Small intestine (tissue), 7 donors: Measurements from ENCODE around the gene TRAF2. TPM values are rescaled to one million over a fixed set of nuclear protein-coding genes. Genes with fewer than 3 reads are reported as not detected.
A peak's percentile ranks its signal among the peaks of the same experiment; 100 is the strongest.
"Not testable (repeated sequence)": the region's sequence is repeated elsewhere in the genome, so short reads cannot be mapped to it uniquely, and the experiment has no call there.

ENCODE experiments used
- DNase-seq, 2 donors: peaks; one replicate each; pipeline versions ENCODE4 v3.0.0 to v3.0.0-alpha.2; 2013
- FAIRE-seq: peaks from 2 replicates; lab custom pipeline; 2012; peaks lifted over from hg19 to GRCh38; lab: Jason Lieb, UNC
- H3K27ac ChIP-seq, 3 donors: one replicate each; pipeline ENCODE4 v1.5.1; 2013; ENCODE audit warnings: low read length in 2 of 3, mild to moderate bottlenecking in 2 of 3, control low read depth in 1 of 3, inconsistent platforms in 1 of 3, low read depth in 1 of 3, moderate library complexity in 1 of 3
- H3K27me3 ChIP-seq, 3 donors: one replicate each; pipeline ENCODE4 v1.6.1; 2013; ENCODE audit warnings: low read length in 3 of 3, inconsistent platforms in 1 of 3; ENCODE audit not compliant: control insufficient read depth in 3 of 3, insufficient read depth in 3 of 3
- H3K36me3 ChIP-seq, 3 donors: one replicate each; pipeline ENCODE4 v1.6.1; 2013; ENCODE audit warnings: low read length in 3 of 3, inconsistent platforms in 1 of 3, low read depth in 1 of 3, mild to moderate bottlenecking in 1 of 3, moderate library complexity in 1 of 3; ENCODE audit not compliant: control insufficient read depth in 3 of 3, insufficient read depth in 2 of 3
- H3K4me1 ChIP-seq, 3 donors: one replicate each; pipeline ENCODE4 v1.6.1; 2013; ENCODE audit warnings: low read length in 2 of 3, inconsistent platforms in 1 of 3, low read depth in 1 of 3, mild to moderate bottlenecking in 1 of 3, moderate library complexity in 1 of 3; ENCODE audit not compliant: control insufficient read depth in 3 of 3, insufficient read depth in 2 of 3
- H3K4me3 ChIP-seq, 3 donors: one replicate each; pipeline ENCODE4 v1.5.1; 2013; ENCODE audit warnings: low read length in 3 of 3, control low read depth in 1 of 3, inconsistent platforms in 1 of 3, low read depth in 1 of 3, mild to moderate bottlenecking in 1 of 3, moderate library complexity in 1 of 3
- H3K9me3 ChIP-seq, 2 donors: one replicate each; pipeline ENCODE4 v1.6.1; 2013; ENCODE audit warnings: low read depth in 1 of 2, low read length in 1 of 2; ENCODE audit not compliant: control insufficient read depth in 2 of 2, insufficient read depth in 1 of 2
- WGBS, 3 donors: extraction: QIAGEN DNeasy Blood & Tissue Kit; methylation state at CpG; one replicate each; pipeline ENCODE4 v1.1.7; 2013; 5-methylcytosine and 5-hydroxymethylcytosine counted together
- polyA plus RNA-seq, 4 donors: library from polyadenylated mRNA; stranded (reverse) in 3 of 4; unstranded in 1 of 4; fragments of 200-250 nt in 3 of 4; fragments of 120-200 nt in 1 of 4; gene quantifications; one replicate each; pipeline versions ENCODE4 v1.2.1 to v1.2.3, GENCODE V29; 2013
- donor health status: healthy with polysubstance abuse.
- donor health status: control.
- donor health status: control.
- donor health status: Bipolar disorder and iron deficiency.
- donor health status: healthy.

Gene TRAF2
- polyA plus RNA-seq, 4 donors: 11.2 to 20.9 (median 13.8) TPM

GRCh38 chr9:136840877-136841645, 45.3 kb upstream of the TRAF2 start:
- DNase-seq (peak; percentile 94 to 95), FAIRE-seq (no peak)
- peak overlapping the region; percentile 75 to 90 (median 84) for H3K27ac ChIP-seq
- H3K27me3 ChIP-seq: peaks cover 3 to 14% (median 3%) of the 10 kb centered on the region in 3 donors
- H3K36me3 ChIP-seq: peaks cover 2 to 51% (median 17%) of the 10 kb centered on the region in 3 donors
- 13 to 60% (median 42%) methylated on average over 23 to 28 of the region's 28 CpGs for WGBS, 3 donors
- peaks cover 0 to 6% of the 10 kb centered on the region in 2 donors for H3K9me3 ChIP-seq
- peaks cover 0 to 53% (median 4%) of the 10 kb centered on the region in 3 donors for H3K4me1 ChIP-seq
- H3K4me3 ChIP-seq: no peak overlapping the region

GRCh38 chr9:136841646-136842379, 44.5 kb upstream of the TRAF2 start:
- H3K4me1 ChIP-seq: peaks cover 0 to 58% (median 4%) of the 10 kb centered on the region in 3 donors
- peaks cover 2 to 44% (median 13%) of the 10 kb centered on the region in 3 donors for H3K36me3 ChIP-seq
- 15 to 38% (median 19%) methylated on average over 14 to 16 of the region's 16 CpGs for WGBS, 3 donors
- H3K9me3 ChIP-seq, FAIRE-seq: not testable (repeated sequence)
- H3K27me3 ChIP-seq: peaks cover 3 to 19% (median 9%) of the 10 kb centered on the region in 3 donors
- H3K27ac ChIP-seq: peak overlapping the region; percentile 59 to 84 (median 59)
- H3K4me3 ChIP-seq: peak overlapping the region in 2 of 3 donors; percentile 38 to 52
- peak in 1 of 2 donors; percentile 48 for DNase-seq

- Histone ChIP-seq H3K27me3 (peaks cover 3 to 20% (median 9%) of the 10 kb centered on the region in 3 donors), H3K27ac (peak within 1 kb of the TSS; percentile 59 to 84 (median 59))
Measured at GRCh38 chr9:136842380-136842948, 43.9 kb upstream of the TRAF2 start, which contains the start of gene AJM1. Gene AJM1, plus strand, starts transcription at chr9:136842478. Its CDS starts 1,937 bp downstream, at chr9:136844415.

GRCh38 chr9:136843159-136843800, 43.0 kb upstream of the TRAF2 start:
- H3K4me3 ChIP-seq, H3K9me3 ChIP-seq, FAIRE-seq: not testable (repeated sequence)
- WGBS, 3 donors: 10 to 17% (median 11%) methylated on average over 18 to 21 of the region's 21 CpGs
- H3K4me1 ChIP-seq: peaks cover 0 to 63% (median 4%) of the 10 kb centered on the region in 3 donors
- peaks cover 2 to 32% (median 13%) of the 10 kb centered on the region in 3 donors for H3K36me3 ChIP-seq
- peak in 1 of 2 donors; percentile 28 for DNase-seq
- peaks cover 3 to 26% (median 9%) of the 10 kb centered on the region in 3 donors for H3K27me3 ChIP-seq
- H3K27ac ChIP-seq: peak overlapping the region in 1 of 3 donors; percentile 2

More at GRCh38 chr9:136842380-136842948, 43.9 kb upstream of the TRAF2 start, which contains the start of gene AJM1:
- H3K9me3 ChIP-seq, FAIRE-seq: not testable (repeated sequence)
- Histone ChIP-seq H3K4me3 (peak within 1 kb of the TSS; percentile 36 to 52 (median 38)), H3K4me1 (peaks cover 0 to 59% (median 4%) of the 10 kb centered on the region in 3 donors), H3K36me3 (peaks cover 2 to 37% (median 13%) of the 10 kb centered on the region in 3 donors)
- DNase-seq: peak; percentile 74 to 94
- WGBS, 3 donors: 0 to 1% (median 1%) methylated on average over 17 to 25 of the region's 27 CpGs

- H3K27me3 ChIP-seq: peaks cover 3 to 26% (median 9%) of the 10 kb centered on the region in 3 donors
- not testable (repeated sequence) for FAIRE-seq
- peak overlapping the region in 1 of 3 donors; percentile 25 for H3K4me3 ChIP-seq
Measured at GRCh38 chr9:136843801-136844740, 42.2 kb upstream of the TRAF2 start.

GRCh38 chr9:136844761-136845464, 41.4 kb upstream of the TRAF2 start:
- H3K4me1 ChIP-seq: peaks cover 0 to 53% (median 4%) of the 10 kb centered on the region in 3 donors
- peaks cover 0 to 10% of the 10 kb centered on the region in 2 donors for H3K9me3 ChIP-seq
- H3K27me3 ChIP-seq: peaks cover 3 to 26% (median 9%) of the 10 kb centered on the region in 3 donors
- peak overlapping the region in 1 of 3 donors; percentile 25 for H3K4me3 ChIP-seq
- peak; percentile 31 to 44 for DNase-seq
- peaks cover 0 to 19% (median 4%) of the 10 kb centered on the region in 3 donors for H3K36me3 ChIP-seq
- H3K27ac ChIP-seq: no peak overlapping the region
- FAIRE-seq: no peak
- 8 to 12% (median 9%) methylated on average over 30 to 88 of the region's 88 CpGs for WGBS, 3 donors

More at GRCh38 chr9:136843801-136844740, 42.2 kb upstream of the TRAF2 start:
- H3K27ac ChIP-seq, H3K9me3 ChIP-seq: not testable (repeated sequence)
- H3K4me1 ChIP-seq: peaks cover 0 to 60% (median 4%) of the 10 kb centered on the region in 3 donors
- H3K36me3 ChIP-seq: peaks cover 0 to 24% (median 12%) of the 10 kb centered on the region in 3 donors
- peak in 1 of 2 donors; percentile 60 for DNase-seq
- 5 to 6% (median 5%) methylated on average over 55 to 99 of the region's 99 CpGs for WGBS, 3 donors
